SH-SY5Y (cell line): ENCODE measurements around the gene GALNTL6.

ENCODE experiments used
- GATA2 ChIP-seq: IDR thresholded peaks from 2 replicates; pipeline ENCODE4 v1.6.1; 2011; ENCODE audit warnings: mild to moderate bottlenecking, low read depth, low read length
- GATA3 ChIP-seq: IDR thresholded peaks from 2 replicates; pipeline ENCODE4 v1.6.1; 2011; ENCODE audit warnings: low read depth, mild to moderate bottlenecking, low read length, moderate library complexity

GALNTL6 gene

GRCh38 chr4:173076903-173077634 lies 1263.9 kb downstream of the GALNTL6 start:
- TF ChIP-seq GATA2 (no peak), GATA3 (no peak)

GRCh38 chr4:173088144-173088543 lies 1274.9 kb downstream of the GALNTL6 start:
- no peak for TF ChIP-seq GATA3
- TF ChIP-seq GATA2, result no peak
